Measurements from ENCODE around the gene GSC. TPM values are rescaled to one million over a fixed set of nuclear protein-coding genes. Genes with fewer than 3 reads are reported as not detected.
"Not testable (repeated sequence)": the region's sequence is repeated elsewhere in the genome, so short reads cannot be mapped to it uniquely, and the experiment has no call there.

Gene GSC
- total RNA-seq, 1 experiment from 2014 or later, result not detected

DNA sequence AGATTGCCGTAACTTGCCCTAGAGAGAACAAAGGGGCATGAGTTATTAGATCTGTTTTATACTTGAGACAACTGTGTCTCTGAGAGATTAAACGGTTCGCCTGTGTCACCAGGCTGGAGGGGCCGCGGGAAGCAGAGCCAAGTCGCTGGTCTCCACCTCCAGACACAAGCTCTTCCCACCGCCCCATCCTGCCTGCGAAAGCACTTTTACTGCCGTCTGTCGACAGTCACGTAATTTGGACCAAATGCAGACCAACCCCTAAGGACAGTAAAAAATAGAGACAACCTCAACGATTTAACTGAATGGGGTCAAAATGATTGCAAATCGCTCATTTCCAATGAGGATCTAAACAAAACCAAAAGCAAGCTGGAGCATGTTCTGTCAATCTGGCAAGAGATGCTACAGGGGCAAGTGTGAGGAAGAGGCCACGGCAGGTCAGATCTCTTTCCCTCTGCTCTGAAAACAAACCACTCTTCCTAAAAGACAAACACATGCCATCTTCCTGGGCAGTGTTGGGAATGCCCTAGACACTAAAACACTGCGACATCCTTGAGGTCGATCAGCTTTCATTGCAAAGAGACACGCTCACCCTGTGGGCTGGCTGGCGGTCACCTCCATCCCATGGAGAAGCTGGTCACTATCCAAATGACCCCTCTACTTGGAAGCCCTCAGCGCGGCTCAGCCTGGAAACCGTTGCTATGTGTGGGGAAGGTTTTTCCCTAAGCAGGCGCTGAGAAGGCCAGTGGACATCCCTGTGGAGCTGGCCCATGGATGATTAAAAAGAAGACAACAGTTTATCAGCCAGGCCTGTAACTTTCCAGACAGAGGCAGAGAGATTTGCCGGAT lies 17.1 kb downstream of the GSC start:
- DNase-seq (ENCODE audit: low read depth), result no peak
- in situ Hi-C loops (cut with HindIII; ENCODE audit: low pct_unique_long_range_greater_than_20kb, low sequenced_read_pairs), result no loop called here

DNA sequence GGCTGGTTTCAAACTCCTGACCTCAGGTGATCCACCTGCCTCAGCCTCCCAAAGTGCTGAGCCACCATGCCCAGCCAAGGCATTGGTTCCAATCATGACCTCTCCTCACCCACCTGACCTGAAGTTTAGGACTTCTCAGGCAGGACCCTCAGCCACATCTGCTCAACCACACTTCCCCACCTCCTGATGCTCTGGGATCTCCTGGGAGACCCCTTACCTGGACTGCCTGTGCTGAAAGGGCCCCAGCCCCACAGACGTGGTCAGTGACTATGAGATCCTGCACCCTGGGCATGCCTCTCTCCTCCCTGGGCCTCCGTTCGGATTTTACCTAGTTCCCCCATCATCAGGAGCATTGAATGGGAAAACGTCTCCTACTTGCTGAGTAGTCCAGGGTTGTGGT lies 18.0 kb downstream of the GSC start:
- in situ Hi-C loops (cut with HindIII; ENCODE audit: low pct_unique_long_range_greater_than_20kb, low sequenced_read_pairs), result no loop called here
- DNase-seq (ENCODE audit: low read depth), result no peak

GRCh38 chr14:94751321-94751720 lies 18.6 kb downstream of the GSC start:
- in situ Hi-C loops (cut with HindIII; ENCODE audit: low pct_unique_long_range_greater_than_20kb, low sequenced_read_pairs), result no loop called here
- no peak for DNase-seq (ENCODE audit: low read depth)

DNA sequence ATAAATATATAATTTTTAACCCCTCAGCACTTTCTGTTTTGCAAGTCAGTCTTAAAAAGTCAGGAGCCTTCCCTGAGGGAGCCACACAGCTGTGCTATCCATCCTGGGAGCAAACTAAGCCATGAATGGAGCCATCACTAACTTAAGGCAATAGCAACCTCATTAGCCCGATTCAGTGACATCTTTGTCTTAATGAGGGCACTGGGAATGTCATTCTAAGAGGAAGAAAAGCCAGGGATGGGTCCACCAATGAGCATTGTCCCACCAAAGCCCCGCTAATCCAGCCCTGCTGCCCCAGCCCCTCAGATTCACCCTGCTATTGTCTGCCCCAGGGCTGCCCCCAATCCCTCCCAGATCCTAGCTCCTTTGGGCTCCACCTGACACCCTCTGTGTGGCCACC lies 19.5 kb downstream of the GSC start:
- in situ Hi-C loops (cut with HindIII; ENCODE audit: low pct_unique_long_range_greater_than_20kb, low sequenced_read_pairs), result no loop called here

DNA sequence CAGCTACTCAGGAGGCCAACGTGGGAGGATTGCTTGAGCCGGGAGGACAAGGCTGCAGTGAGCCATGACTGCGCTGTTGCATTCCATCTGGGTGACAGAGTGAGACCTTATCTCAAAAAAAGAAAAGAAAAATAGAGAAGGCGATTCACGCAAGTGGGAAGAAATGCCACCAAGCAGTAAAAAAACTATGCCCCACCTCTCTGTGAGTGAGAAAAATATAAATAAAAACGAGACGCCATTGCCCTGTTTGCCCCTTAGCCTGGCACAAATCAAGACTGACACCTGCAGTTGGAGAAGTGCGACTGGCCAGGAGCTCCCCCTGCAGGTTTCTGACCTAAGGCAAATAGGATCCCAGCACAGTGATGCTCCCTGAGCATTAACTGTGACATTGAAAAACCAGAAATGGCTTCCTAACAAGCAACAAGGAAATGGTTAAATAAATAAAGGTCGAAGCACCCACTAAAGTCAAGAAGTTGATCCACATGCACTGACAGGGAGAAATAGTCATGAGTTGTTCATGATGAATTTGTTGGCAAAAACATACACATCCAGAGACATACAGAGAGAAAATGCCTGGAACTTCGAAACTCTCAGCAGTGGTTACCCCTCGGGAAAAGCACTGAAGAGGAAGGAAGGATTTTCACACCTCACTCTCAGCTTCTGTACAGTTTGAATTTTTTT lies 21.1 kb downstream of the GSC start:
- DNase-seq (ENCODE audit: low read depth), result peak; percentile 87
- in situ Hi-C loops (cut with HindIII; ENCODE audit: low pct_unique_long_range_greater_than_20kb, low sequenced_read_pairs), result no loop called here

More for the DNA sequence above, 19.5 kb downstream of the GSC start:
- no peak for DNase-seq (ENCODE audit: low read depth)

- no peak for DNase-seq (ENCODE audit: low read depth)
- in situ Hi-C loops (cut with HindIII; ENCODE audit: low pct_unique_long_range_greater_than_20kb, low sequenced_read_pairs), result no loop called here
Measured at GRCh38 chr14:94747739-94748138, 22.2 kb downstream of the GSC start.

GRCh38 chr14:94747153-94747552 lies 22.8 kb downstream of the GSC start:
- in situ Hi-C loops (cut with HindIII; ENCODE audit: low pct_unique_long_range_greater_than_20kb, low sequenced_read_pairs); DNase-seq (ENCODE audit: low read depth): not testable (repeated sequence)

DNA sequence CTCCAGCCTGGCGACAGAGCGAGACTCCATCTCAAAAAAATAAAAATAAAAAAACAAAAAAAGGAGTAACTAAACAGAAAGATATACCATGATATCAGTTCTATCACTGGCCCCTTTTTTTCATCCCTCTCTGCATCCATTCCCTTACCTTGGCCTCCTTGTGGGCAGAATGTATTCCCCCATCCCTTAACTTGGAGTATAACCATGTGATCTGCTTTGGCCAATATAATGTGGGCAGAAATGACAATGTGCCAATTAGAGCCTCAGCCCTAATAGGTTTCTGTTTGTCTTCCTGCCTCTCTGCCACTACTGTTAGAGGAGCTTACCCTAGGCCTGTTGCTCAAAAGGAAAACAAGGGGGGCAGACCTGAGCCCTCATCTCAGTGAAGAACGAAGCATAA lies 23.8 kb downstream of the GSC start:
- in situ Hi-C loops (cut with HindIII; ENCODE audit: low pct_unique_long_range_greater_than_20kb, low sequenced_read_pairs), result no loop called here
- no peak for DNase-seq (ENCODE audit: low read depth)

DNA sequence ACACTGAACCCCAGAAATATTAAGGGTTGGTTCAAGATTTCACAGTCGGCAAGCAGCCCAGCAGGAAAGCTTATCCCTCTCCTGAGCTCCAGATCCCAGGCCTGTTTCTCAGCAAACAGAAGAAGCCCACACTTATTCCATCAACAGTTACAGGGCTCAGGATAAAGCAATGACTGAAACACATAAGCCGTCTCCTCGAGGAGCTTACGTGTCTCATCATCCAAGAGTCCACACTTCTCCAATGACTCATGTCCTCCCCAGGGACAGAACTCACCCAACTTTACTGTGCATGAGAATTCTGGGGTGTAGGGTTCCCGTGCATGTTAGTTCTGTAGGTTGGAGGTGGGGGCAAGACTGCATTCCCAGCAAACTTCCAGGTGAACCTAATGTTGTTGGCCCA lies 31.2 kb downstream of the GSC start:
- DNase-seq (ENCODE audit: low read depth), result no peak
- in situ Hi-C loops (cut with HindIII; ENCODE audit: low pct_unique_long_range_greater_than_20kb, low sequenced_read_pairs), result no loop called here

GRCh38 chr14:94738097-94738496 lies 31.8 kb downstream of the GSC start:
- DNase-seq (ENCODE audit: low read depth), result no peak
- in situ Hi-C loops (cut with HindIII; ENCODE audit: low pct_unique_long_range_greater_than_20kb, low sequenced_read_pairs), result no loop called here

GRCh38 chr14:94728950-94729349 lies 41.0 kb downstream of the GSC start:
- in situ Hi-C loops (cut with HindIII; ENCODE audit: low pct_unique_long_range_greater_than_20kb, low sequenced_read_pairs), result no loop called here

GRCh38 chr14:94728440-94728839 lies 41.5 kb downstream of the GSC start:
- DNase-seq (ENCODE audit: low read depth); in situ Hi-C loops (cut with HindIII; ENCODE audit: low pct_unique_long_range_greater_than_20kb, low sequenced_read_pairs): not testable (repeated sequence)

More at GRCh38 chr14:94728950-94729349, 41.0 kb downstream of the GSC start:
- DNase-seq (ENCODE audit: low read depth), result no peak

GRCh38 chr14:94726649-94727048 lies 43.3 kb downstream of the GSC start:
- in situ Hi-C loops (cut with HindIII; ENCODE audit: low pct_unique_long_range_greater_than_20kb, low sequenced_read_pairs); DNase-seq (ENCODE audit: low read depth): not testable (repeated sequence)

- no peak for DNase-seq (ENCODE audit: low read depth)
- in situ Hi-C loops (cut with HindIII; ENCODE audit: low pct_unique_long_range_greater_than_20kb, low sequenced_read_pairs), result no loop called here
Measured at GRCh38 chr14:94724993-94725392, 44.9 kb downstream of the GSC start.

DNA sequence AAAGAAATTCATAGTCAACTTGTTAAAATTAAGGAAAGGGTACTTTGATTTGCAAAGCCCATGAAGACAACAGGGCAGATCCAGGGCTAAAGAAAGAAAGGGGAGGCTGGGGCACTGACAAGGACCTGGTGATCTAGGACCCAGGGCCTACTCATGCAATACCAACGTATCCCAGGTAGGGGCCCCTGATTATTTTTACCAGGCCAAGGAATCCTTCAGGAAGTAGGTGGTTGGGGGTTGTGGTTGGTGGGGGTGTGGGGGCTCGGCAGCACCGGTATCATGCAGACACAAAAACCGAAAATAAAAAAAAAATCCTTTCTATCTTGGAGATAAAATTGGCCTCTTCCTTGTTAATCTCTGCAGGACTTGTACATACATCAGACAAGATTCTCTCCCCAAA lies 47.5 kb downstream of the GSC start:
- in situ Hi-C loops (cut with HindIII; ENCODE audit: low pct_unique_long_range_greater_than_20kb, low sequenced_read_pairs), result no loop called here
- no peak for DNase-seq (ENCODE audit: low read depth)

Other genes starting within 250 kb of the GSC start
- not detected in 2 replicates for gene SERPINA4, start 208.7 kb downstream of the GSC start, total RNA-seq (2014; rRNA removed; shearing (Covaris generic); ENCODE audit: low replicate concordance)
- gene SERPINA5, start 188.7 kb downstream of the GSC start, total RNA-seq (2014; rRNA removed; shearing (Covaris generic); ENCODE audit: low replicate concordance), result 0.03 TPM in 1 of 2 replicates, not detected in the other
- 0.64 TPM in 1 of 2 replicates, not detected in the other for gene SERPINA3, start 157.7 kb downstream of the GSC start, total RNA-seq (2014; rRNA removed; shearing (Covaris generic); ENCODE audit: low replicate concordance)